ENCODE measurements around the gene CEPT1. TPM values are rescaled to one million over a fixed set of nuclear protein-coding genes. Genes with fewer than 3 reads are reported as not detected.

The CEPT1 gene
- total and polyA plus RNA-seq, 10 of the 15 experiments (the other 5 are each of a cell fraction or from before 2014, with no cell fraction given): 29.4 to 77.9 (median 54.8) TPM

- TF ChIP-seq KDM1A (IDR thresholded peaks at IDR 0.05; ENCODE audit: borderline replicate concordance) (no peak), NFYB (IDR thresholded peaks at IDR 0.05; ENCODE audit: insufficient read depth, low read depth, low read length) (no peak), NRF1 (conservative IDR thresholded peaks at IDR 0.05; ENCODE audit: low read depth, low read length) (no peak), SMC3 (IDR thresholded peaks at IDR 0.05; ENCODE audit: borderline replicate concordance, low read length) (peak; percentile 19), CBX3 (IDR thresholded peaks at IDR 0.05; ENCODE audit: borderline replicate concordance, low read depth) (no peak), ZBTB40 (IDR thresholded peaks at IDR 0.05; ENCODE audit: borderline replicate concordance) (no peak), PML (IDR thresholded peaks at IDR 0.05; ENCODE audit: low read length) (no peak), EED (IDR thresholded peaks at IDR 0.05; ENCODE audit: low read depth) (peak; percentile 98), USF2 (IDR thresholded peaks at IDR 0.05; ENCODE audit: borderline replicate concordance, low read depth, low read length) (no peak), NR2C1 (IDR thresholded peaks at IDR 0.05) (no peak), NFYA (IDR thresholded peaks at IDR 0.05; ENCODE audit: borderline replicate concordance, low read depth, low read length) (no peak), FOXM1 (IDR thresholded peaks at IDR 0.05; ENCODE audit: low read depth, low read length) (no peak), PKNOX1 (IDR thresholded peaks at IDR 0.05) (0 out of 2 replicates have a peak, but pooled peaks have one; percentile 8), ZNF217 (IDR thresholded peaks at IDR 0.05) (no peak), RUNX3 (IDR thresholded peaks at IDR 0.05; ENCODE audit: low read length) (no peak), PBX3 (IDR thresholded peaks at IDR 0.05; ENCODE audit: insufficient replicate concordance, low read depth, low read length) (peak; percentile 14), RELA (IDR thresholded peaks at IDR 0.05; ENCODE audit: borderline replicate concordance, partially characterized antibody) (no peak), IKZF1 (conservative IDR thresholded peaks at IDR 0.05) (no peak), MXI1 (IDR thresholded peaks at IDR 0.05; ENCODE audit: low read depth, low read length) (peak; percentile 19; the same call in 1 of the 2 replicates), EP300 (IDR thresholded peaks at IDR 0.05; ENCODE audit: borderline replicate concordance in 1 of 2, control insufficient read depth in 1 of 2, low read depth in 2 of 2, low read length in 2 of 2) (peak; percentile 84 to 91; a peak in 3 of 4 replicates), RAD21 (IDR thresholded peaks at IDR 0.05; ENCODE audit: insufficient read depth, low read depth, low read length) (no peak; the same call in 1 of the 2 replicates), KAT2A (conservative IDR thresholded peaks at IDR 0.05; ENCODE audit: control insufficient read depth, low read depth, low read length) (no peak), BACH1 (IDR thresholded peaks at IDR 0.05; ENCODE audit: borderline replicate concordance) (no peak), HCFC1 (IDR thresholded peaks at IDR 0.05; ENCODE audit: low read length) (no peak)
These were observed 79.7 kb downstream of the CEPT1 start (continued) for GRCh38 chr1:111219557-111220286.

All from GM12878 (cell line).